ENCODE data around the gene ASCC2.

DNA sequence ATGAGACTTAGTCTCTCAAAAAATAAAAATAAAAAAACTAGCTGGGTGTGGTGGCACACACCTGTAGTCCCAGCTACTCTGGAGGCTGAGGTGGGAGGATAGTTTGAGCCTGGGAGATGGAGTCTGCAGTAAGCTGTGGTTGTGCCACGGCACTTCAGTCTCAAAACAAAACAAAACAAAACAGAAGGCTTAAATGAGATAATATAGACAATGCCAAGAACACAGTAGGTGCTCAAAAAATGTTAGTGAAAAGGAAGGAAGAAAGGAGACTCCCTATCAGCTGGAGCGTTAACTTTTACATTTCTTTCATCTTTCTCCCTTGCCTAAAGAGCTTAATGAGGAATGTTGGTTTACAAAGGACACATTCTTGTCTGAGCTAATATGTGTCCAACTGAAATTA is 4.1 kb upstream of the ASCC2 start:
- TF ChIP-seq, protein P1, sequence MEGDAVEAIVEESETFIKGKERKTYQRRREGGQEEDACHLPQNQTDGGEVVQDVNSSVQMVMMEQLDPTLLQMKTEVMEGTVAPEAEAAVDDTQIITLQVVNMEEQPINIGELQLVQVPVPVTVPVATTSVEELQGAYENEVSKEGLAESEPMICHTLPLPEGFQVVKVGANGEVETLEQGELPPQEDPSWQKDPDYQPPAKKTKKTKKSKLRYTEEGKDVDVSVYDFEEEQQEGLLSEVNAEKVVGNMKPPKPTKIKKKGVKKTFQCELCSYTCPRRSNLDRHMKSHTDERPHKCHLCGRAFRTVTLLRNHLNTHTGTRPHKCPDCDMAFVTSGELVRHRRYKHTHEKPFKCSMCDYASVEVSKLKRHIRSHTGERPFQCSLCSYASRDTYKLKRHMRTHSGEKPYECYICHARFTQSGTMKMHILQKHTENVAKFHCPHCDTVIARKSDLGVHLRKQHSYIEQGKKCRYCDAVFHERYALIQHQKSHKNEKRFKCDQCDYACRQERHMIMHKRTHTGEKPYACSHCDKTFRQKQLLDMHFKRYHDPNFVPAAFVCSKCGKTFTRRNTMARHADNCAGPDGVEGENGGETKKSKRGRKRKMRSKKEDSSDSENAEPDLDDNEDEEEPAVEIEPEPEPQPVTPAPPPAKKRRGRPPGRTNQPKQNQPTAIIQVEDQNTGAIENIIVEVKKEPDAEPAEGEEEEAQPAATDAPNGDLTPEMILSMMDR (IDR thresholded peaks at IDR 0.05) = no peak
- TF ChIP-seq EP300 (IDR thresholded peaks at IDR 0.05) (no peak), POLR2A (IDR thresholded peaks at IDR 0.05) (no peak)

All from ovary (tissue), 3 donors.